HepG2 (cell line): Measurements from ENCODE around the gene FBXO24. TPM values are rescaled to one million over a fixed set of nuclear protein-coding genes. Genes with fewer than 3 reads are reported as not detected.

Experiments used
- CBX1 ChIP-seq: IDR thresholded peaks from one replicate; pipeline ENCODE4 v1.6.1; 2016; ENCODE audit warnings: antibody characterized with exemption, low read depth
- CENPBD1 ChIP-seq: sonication (generic); formaldehyde crosslinking; IDR thresholded peaks from 2 replicates; pipeline ENCODE4 v1.8.0; 2022; ENCODE audit warnings: missing genetic modification reagents, low read depth, mild to moderate bottlenecking, borderline replicate concordance
- CENPT ChIP-seq: sonication (generic); formaldehyde crosslinking; IDR thresholded peaks from 2 replicates; pipeline ENCODE4 v1.8.0; 2022; ENCODE audit warnings: low read depth, mild to moderate bottlenecking, moderate library complexity, missing genetic modification reagents
- DNMT3B ChIP-seq: conservative IDR thresholded peaks from 2 replicates; pipeline ENCODE4 v1.6.1; 2016; ENCODE audit warnings: missing biosample characterization, control low read depth
- FOSL1 ChIP-seq: sonication (generic); formaldehyde crosslinking; IDR thresholded peaks from 2 replicates; pipeline ENCODE4 v1.9.0; 2021; ENCODE audit warnings: missing genetic modification reagents, borderline replicate concordance
- FOXP4 ChIP-seq: sonication (generic); formaldehyde crosslinking; IDR thresholded peaks from 2 replicates; pipeline ENCODE4 v1.4.0; 2020; ENCODE audit warnings: missing genetic modification reagents
- JUND ChIP-seq: sonication (generic); formaldehyde crosslinking; IDR thresholded peaks from 2 replicates; pipeline ENCODE4 v1.8.0; 2022; ENCODE audit warnings: mild to moderate bottlenecking, missing genetic modification reagents
- MBNL3 ChIP-seq: fragments of 250-450 bp; sonication (Bioruptor Pico); conservative IDR thresholded peaks from 2 replicates; pipeline ENCODE4 v1.8.0; 2022; ENCODE audit warnings: mild to moderate bottlenecking, inconsistent platforms
- MEF2D ChIP-seq: sonication (generic); formaldehyde crosslinking; IDR thresholded peaks from 2 replicates; pipeline ENCODE4 v1.5.1; 2020; ENCODE audit warnings: mild to moderate bottlenecking, missing genetic modification reagents
- NFAT5 ChIP-seq: sonication (generic); formaldehyde crosslinking; IDR thresholded peaks from 2 replicates; pipeline ENCODE4 v1.4.0; 2020; ENCODE audit warnings: missing genetic modification reagents
- RELA ChIP-seq: sonication (generic); formaldehyde crosslinking; IDR thresholded peaks from 2 replicates; pipeline ENCODE4 v1.4.0; 2020; ENCODE audit warnings: missing genetic modification reagents
- SMAD9 ChIP-seq: sonication (generic); formaldehyde crosslinking; IDR thresholded peaks from 2 replicates; pipeline ENCODE4 v1.5.1; 2020; ENCODE audit warnings: mild to moderate bottlenecking, missing genetic modification reagents
- ZFX ChIP-seq: sonication (generic); formaldehyde crosslinking; IDR thresholded peaks from 2 replicates; pipeline ENCODE4 v1.4.0; 2020; ENCODE audit warnings: mild to moderate bottlenecking, low read depth, missing genetic modification reagents, moderate library complexity
- ZMYM3 ChIP-seq: sonication (generic); formaldehyde crosslinking; IDR thresholded peaks from 2 replicates; pipeline ENCODE4 v1.5.1; 2020; ENCODE audit warnings: mild to moderate bottlenecking, missing genetic modification reagents
- ZNF263 ChIP-seq: sonication (generic); formaldehyde crosslinking; IDR thresholded peaks from 2 replicates; pipeline ENCODE4 v1.4.0; 2020; ENCODE audit warnings: missing genetic modification reagents
- ZNF331 ChIP-seq: sonication (generic); formaldehyde crosslinking; IDR thresholded peaks from 2 replicates; pipeline ENCODE4 v1.4.0; 2020; ENCODE audit warnings: missing genetic modification reagents
- ZSCAN20 ChIP-seq: sonication (generic); formaldehyde crosslinking; IDR thresholded peaks from 2 replicates; pipeline ENCODE4 v1.4.0; 2020; ENCODE audit warnings: missing genetic modification reagents, mild to moderate bottlenecking, borderline replicate concordance
- polyA plus RNA-seq, 8 experiments: library from polyadenylated mRNA; depleted of rRNA in 3 of 8; stranded (reverse) in 7 of 8; unstranded in 1 of 8; fragments of >200 nt; fragmentation: Illumina TruSeq in 4 of 8; extraction: Trizol in 4 of 8; gene quantifications; 2 replicates each; pipeline versions ENCODE4 v1.2.1 to v1.2.3, GENCODE V29; 2011 to 2016; ENCODE audit warnings: low read depth in 4 of 8, missing spikeins in 1 of 8, mixed read lengths in 1 of 8; ENCODE audit not compliant: insufficient read depth in 1 of 8
- total RNA-seq, 5 experiments: library from RNA; depleted of rRNA; stranded (reverse); fragments of >200 nt; fragmentation: Illumina TruSeq; extraction: Trizol; gene quantifications; 2 replicates each; pipeline ENCODE4 v1.2.3, GENCODE V29; 2016; ENCODE audit warnings: low read depth in 1 of 5
- TF ChIP-seq, protein P1 (sequence below): sonication (generic); formaldehyde crosslinking; IDR thresholded peaks from 2 replicates; pipeline ENCODE4 v1.4.0; 2020; ENCODE audit warnings: missing genetic modification reagents, borderline replicate concordance

The FBXO24 gene
- total and polyA plus RNA-seq, 2 of the 13 experiments (the other 11 are each of a cell fraction or from before 2014, with no cell fraction given) = 0.20 to 0.55 TPM

DNA sequence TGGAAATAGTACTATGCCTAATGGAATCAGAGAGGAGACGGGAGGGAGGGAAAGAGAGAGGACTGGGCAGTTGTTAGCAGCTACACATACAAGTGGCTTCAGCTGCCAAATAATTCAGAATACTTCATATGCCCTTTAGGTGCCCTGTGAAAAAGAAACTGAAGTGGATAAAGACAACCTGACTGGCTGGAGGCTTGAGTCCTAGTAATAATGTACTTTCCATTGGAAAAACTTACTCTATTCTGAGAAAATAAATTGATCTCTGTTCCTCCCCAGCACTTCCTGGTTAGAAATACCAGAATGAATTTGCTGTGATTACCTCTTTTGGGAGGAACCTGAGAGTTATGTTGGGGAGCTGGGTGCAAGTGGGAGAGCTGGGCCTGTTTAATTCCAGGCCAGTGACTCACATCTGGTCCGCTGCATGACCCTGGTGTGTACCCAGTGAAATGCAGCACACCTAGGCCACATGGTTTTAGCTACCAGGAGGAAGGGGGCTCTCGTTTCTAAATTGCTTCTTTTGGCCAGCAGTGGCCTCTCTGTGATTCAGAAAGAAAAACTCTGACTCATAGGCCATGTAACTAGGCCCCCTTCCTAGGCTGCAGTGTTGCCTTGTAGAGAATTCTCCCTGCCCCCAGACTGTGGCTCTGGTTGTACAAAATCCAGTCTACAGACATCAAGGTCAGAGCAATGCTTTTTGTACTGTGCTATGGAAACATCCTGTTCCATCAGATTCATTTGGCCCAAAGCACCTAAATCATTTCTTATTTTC, 40.6 kb upstream of the FBXO24 start (continued):
- TF ChIP-seq ZSCAN20 (CRISPR knock-in tag) (no peak), JUND (CRISPR knock-in tag) (peak; percentile 87), NFAT5 (CRISPR knock-in tag) (no peak), CENPBD1 (CRISPR knock-in tag) (peak; percentile 33; the same call in 1 of the 2 replicates), RELA (CRISPR knock-in tag) (no peak), CBX1 (no peak), MEF2D (CRISPR knock-in tag) (no peak), FOXP4 (no peak), ZMYM3 (CRISPR knock-in tag) (no peak), ZNF263 (CRISPR knock-in tag) (no peak), CENPT (no peak), FOSL1 (CRISPR knock-in tag) (peak; percentile 81), MBNL3 (CRISPR knock-in tag) (no peak), DNMT3B (CRISPR knock-in tag) (no peak), ZFX (CRISPR knock-in tag) (peak; percentile 80), ZNF331 (CRISPR knock-in tag) (no peak), SMAD9 (CRISPR knock-in tag) (no peak)
- TF ChIP-seq, protein P1, sequence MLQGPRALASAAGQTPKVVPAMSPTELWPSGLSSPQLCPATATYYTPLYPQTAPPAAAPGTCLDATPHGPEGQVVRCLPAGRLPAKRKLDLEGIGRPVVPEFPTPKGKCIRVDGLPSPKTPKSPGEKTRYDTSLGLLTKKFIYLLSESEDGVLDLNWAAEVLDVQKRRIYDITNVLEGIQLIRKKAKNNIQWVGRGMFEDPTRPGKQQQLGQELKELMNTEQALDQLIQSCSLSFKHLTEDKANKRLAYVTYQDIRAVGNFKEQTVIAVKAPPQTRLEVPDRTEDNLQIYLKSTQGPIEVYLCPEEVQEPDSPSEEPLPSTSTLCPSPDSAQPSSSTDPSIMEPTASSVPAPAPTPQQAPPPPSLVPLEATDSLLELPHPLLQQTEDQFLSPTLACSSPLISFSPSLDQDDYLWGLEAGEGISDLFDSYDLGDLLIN (CRISPR knock-in tag) = no peak
